ENCODE data around the gene GEMIN2.
A peak's percentile ranks its signal among the peaks of the same experiment; 100 is the strongest.

DNA sequence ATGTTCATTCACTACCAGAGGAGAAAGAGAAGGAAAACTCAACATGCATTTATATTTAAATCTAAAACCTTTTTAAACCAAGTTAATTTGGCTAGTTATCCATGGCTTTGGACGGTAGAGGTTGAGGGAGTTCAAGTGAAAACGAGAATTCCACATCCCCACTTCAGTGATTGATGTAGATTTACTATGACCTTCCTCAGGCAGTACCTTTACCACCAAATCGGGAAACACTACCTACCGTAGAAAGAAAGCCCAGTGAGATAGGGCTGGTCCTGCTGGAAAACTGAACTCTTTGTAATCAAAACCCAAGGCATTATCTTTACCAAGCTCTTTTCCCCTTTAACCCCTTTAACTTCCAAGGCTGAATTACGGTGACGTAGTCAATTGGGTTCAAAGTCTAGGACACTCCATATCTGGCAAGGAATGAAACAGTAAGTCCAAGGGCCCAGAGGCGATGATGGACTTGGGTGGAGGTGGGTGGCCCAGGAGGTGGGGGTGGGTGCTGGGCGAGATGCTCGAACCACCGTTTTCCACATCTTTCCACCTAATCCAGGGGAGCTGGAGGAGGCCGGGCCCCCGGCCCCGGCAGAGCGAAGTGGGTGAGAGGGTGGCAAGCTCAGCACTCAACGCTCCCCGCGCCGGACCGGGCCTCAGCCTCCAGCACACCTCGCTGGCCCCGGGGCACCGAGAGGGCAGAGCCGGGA is 11.7 kb upstream of the GEMIN2 start:
- peak; percentile 8 for TF ChIP-seq POLR2A (IDR thresholded peaks at IDR 0.05)
- TF ChIP-seq, protein P1, sequence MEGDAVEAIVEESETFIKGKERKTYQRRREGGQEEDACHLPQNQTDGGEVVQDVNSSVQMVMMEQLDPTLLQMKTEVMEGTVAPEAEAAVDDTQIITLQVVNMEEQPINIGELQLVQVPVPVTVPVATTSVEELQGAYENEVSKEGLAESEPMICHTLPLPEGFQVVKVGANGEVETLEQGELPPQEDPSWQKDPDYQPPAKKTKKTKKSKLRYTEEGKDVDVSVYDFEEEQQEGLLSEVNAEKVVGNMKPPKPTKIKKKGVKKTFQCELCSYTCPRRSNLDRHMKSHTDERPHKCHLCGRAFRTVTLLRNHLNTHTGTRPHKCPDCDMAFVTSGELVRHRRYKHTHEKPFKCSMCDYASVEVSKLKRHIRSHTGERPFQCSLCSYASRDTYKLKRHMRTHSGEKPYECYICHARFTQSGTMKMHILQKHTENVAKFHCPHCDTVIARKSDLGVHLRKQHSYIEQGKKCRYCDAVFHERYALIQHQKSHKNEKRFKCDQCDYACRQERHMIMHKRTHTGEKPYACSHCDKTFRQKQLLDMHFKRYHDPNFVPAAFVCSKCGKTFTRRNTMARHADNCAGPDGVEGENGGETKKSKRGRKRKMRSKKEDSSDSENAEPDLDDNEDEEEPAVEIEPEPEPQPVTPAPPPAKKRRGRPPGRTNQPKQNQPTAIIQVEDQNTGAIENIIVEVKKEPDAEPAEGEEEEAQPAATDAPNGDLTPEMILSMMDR (IDR thresholded peaks at IDR 0.05): no peak
